ENCODE measurements around the gene WDR76. TPM values are rescaled to one million over a fixed set of nuclear protein-coding genes. Genes with fewer than 3 reads are reported as not detected.

WDR76 gene
- total RNA-seq, 4 donors from 2014 or later, result 2.7 to 21.5 (median 4.1) TPM

- Histone ChIP-seq H3K4me3 (no peak overlapping the region), H3K36me3 (no peaks in the 10 kb centered on the region), H3K4me1 (no peaks in the 10 kb centered on the region), H3K9me3 (no peaks in the 10 kb centered on the region), H3K27me3 (no peaks in the 10 kb centered on the region), H3K27ac (no peak overlapping the region)
- no peak for DNase-seq
- TF ChIP-seq POLR2A (IDR thresholded peaks at IDR 0.05) (no peak), CTCF (IDR thresholded peaks at IDR 0.05) (no peak)
Measured at GRCh38 chr15:43916326-43916660, 89.5 kb downstream of the WDR76 start.

Small RNA genes lying within 50 kb of the gene (small RNA-seq; reads per million reads assigned to genes)
- gene MIR1282 (0 reads per million in 2 donors), gene RF00019 (0 reads per million in 2 donors)

Other genes with a start within 250 kb of the WDR76 start
- gene PPIP5K1, start 236.8 kb upstream of the WDR76 start, total RNA-seq, result 100 to 1,000 TPM in 3 of 4 donors, 10 to 100 TPM in 1; 84.9 to 380 (median 260) TPM
- gene CKMT1B, start 233.0 kb upstream of the WDR76 start, total RNA-seq, result 100 to 1,000 TPM in 3 of 4 donors, 10 to 100 TPM in 1; 74.3 to 134 (median 111) TPM
- gene STRC, start 208.2 kb upstream of the WDR76 start, total RNA-seq, result 1 to 10 TPM in 2 of 4 donors, under 1 TPM in 1, not detected in 1; 0.35 to 7.4 (median 4.7) TPM
- 10 to 100 TPM in 3 of 4 donors, 1 to 10 TPM in 1; 9.3 to 28.1 (median 21.0) TPM for gene CATSPER2, start 178.2 kb upstream of the WDR76 start, total RNA-seq
- gene CKMT1A, start 133.1 kb upstream of the WDR76 start, total RNA-seq, result 100 to 1,000 TPM in 3 of 4 donors, 10 to 100 TPM in 1; 96.0 to 147 (median 109) TPM
- gene PDIA3, start 80.6 kb upstream of the WDR76 start, total RNA-seq, result 100 to 1,000 TPM in 2 of 4 donors, 10 to 100 TPM in 2; 28.9 to 136 (median 106) TPM
- 10 to 100 TPM; 34.7 to 84.1 (median 73.2) TPM for gene ELL3, start 50.0 kb upstream of the WDR76 start, total RNA-seq
- 100 to 1,000 TPM; 647 to 897 (median 711) TPM for gene SERF2, start 34.7 kb upstream of the WDR76 start, total RNA-seq
- not detected for gene SERINC4, start 26.8 kb upstream of the WDR76 start, total RNA-seq
- gene HYPK, start 26.4 kb upstream of the WDR76 start, total RNA-seq, result 10 to 100 TPM; 13.0 to 38.0 (median 21.5) TPM
- gene MFAP1, start 2.3 kb upstream of the WDR76 start, total RNA-seq, result 10 to 100 TPM in 2 of 4 donors, 1 to 10 TPM in 2; 6.1 to 21.7 (median 10.4) TPM

Data from Peyer's patch (tissue), 4 donors.